ENCODE data around the gene ZFP92. TPM values are rescaled to one million over a fixed set of nuclear protein-coding genes. Genes with fewer than 3 reads are reported as not detected.

The ZFP92 gene
- total RNA-seq, 4 donors from 2014 or later: 1.4 to 7.6 (median 4.2) TPM

- no peak for ATAC-seq (ENCODE audit: low FRiP score)
- DNase-seq (ENCODE audit: low spot score): no peak
- TF ChIP-seq CTCF (IDR thresholded peaks at IDR 0.05): no peak
These were observed 5.6 kb downstream of the ZFP92 start for GRCh38 chrX:153416781-153417450.

GRCh38 chrX:153417637-153418036 is 6.4 kb downstream of the ZFP92 start:
- DNase-seq (ENCODE audit: low spot score) (no peak), ATAC-seq (ENCODE audit: low FRiP score) (no peak)
- no peak for TF ChIP-seq CTCF (IDR thresholded peaks at IDR 0.05)

GRCh38 chrX:153420851-153421599 is 9.8 kb downstream of the ZFP92 start:
- no peak for TF ChIP-seq CTCF (IDR thresholded peaks at IDR 0.05)
- no peak for DNase-seq (ENCODE audit: low spot score)
- no peak for ATAC-seq (ENCODE audit: low FRiP score)

GRCh38 chrX:153421856-153422255 is 10.6 kb downstream of the ZFP92 start:
- ATAC-seq (ENCODE audit: low FRiP score) (no peak), DNase-seq (ENCODE audit: low spot score) (no peak)
- TF ChIP-seq CTCF (IDR thresholded peaks at IDR 0.05): no peak

- TF ChIP-seq CTCF (IDR thresholded peaks at IDR 0.05): no peak
- DNase-seq (ENCODE audit: low spot score) (no peak), ATAC-seq (ENCODE audit: low FRiP score) (no peak)
These were observed 12.4 kb downstream of the ZFP92 start for GRCh38 chrX:153423652-153424051.

GRCh38 chrX:153426204-153426603 is 14.9 kb downstream of the ZFP92 start:
- DNase-seq (ENCODE audit: low spot score): no peak

More at GRCh38 chrX:153426204-153426603, 14.9 kb downstream of the ZFP92 start:
- ATAC-seq (ENCODE audit: low FRiP score): no peak
- TF ChIP-seq CTCF (IDR thresholded peaks at IDR 0.05): no peak
